HG02678 (cell line): Measurements from ENCODE around the gene PHETA1.
"Not testable (repeated sequence)": the region's sequence is repeated elsewhere in the genome, so short reads cannot be mapped to it uniquely, and the experiment has no call there.

Source experiments
- ATAC-seq: cut with Tn5 transposase; IDR thresholded peaks from one replicate; pipeline ENCODE4 v1.9.1; 2021; ENCODE audit warnings: mild to moderate bottlenecking, moderate library complexity; ENCODE audit not compliant: unreplicated experiment

PHETA1 gene

DNA sequence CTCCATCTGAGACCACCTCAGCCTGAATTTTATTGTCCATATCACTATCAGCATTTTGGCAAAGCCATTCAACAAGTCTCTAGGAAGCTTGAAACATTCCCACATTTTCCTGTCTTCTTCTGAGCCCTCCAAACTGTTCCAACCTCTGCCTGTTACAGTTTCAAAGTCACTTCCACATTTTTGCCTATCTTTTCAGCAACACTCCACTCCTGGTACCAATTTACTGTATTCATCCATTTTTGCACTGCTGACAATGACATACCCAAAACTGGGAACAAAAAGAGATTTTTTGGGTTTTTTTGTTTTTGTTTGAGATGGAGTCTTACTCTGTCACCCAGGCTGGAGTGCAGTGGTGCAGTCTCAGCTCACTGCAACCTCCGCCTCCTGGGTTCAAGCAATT, 4.3 kb upstream of the PHETA1 start:
- not testable (repeated sequence) for ATAC-seq

DNA sequence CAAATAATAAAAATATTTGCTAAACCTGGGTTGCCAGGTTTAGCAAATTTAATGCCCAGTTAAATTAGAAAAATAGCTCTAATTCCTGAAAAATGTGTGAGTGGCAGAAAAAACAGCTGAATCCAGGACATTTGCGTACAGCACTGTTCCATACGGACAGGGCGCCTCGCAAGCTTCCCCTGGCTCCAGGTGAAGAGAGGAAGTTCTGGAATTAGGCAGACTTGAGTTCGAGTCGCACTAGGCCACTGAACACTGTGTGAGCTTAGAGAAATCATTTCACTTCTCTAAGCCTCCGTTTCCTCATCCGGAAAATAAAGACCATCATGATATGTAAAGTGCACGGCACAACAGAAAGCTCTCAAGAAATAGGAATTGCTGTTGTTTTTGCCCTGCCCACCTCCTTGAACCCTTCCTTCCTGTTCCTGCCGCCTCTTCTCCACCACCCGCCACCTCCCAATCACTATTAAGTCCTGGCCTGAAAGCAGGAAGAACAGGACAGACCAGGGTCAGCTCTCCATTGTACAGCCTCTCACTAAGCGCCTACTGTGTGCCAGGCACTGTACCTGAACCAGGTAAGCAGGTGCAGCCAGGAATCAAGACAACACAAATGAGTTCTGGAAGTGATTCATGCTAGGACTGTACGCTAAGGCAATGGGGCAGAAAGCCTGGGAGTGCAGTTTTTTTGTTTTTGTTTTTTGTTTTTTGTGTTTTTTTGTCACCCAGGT, 763 bp upstream of the PHETA1 start:
- no peak for ATAC-seq

DNA sequence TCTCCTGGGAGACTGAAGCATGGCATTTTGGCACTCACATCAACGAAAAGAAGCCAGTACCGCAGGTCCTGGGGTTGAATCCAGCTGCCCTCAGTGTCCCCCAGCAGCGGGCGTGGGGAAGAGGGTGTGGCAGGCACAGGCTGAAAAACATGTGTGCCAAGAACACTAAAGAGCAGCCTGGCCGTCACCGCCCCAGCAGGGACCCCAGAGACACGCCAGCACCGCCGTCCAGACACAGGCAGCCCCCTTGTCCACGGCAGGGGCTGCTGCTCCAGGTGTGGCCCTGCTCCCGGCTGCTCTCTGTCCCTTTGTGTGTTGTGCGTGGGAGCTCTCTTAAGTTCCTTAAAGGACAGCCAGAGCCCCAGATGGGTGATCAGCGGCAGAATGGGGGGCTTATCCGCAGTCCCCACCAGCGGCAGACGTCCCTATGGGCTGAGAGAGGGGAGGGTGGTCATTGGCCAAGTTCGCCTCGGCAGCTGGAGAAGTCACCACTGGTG, 556 bp downstream of the PHETA1 start:
- no peak for ATAC-seq

DNA sequence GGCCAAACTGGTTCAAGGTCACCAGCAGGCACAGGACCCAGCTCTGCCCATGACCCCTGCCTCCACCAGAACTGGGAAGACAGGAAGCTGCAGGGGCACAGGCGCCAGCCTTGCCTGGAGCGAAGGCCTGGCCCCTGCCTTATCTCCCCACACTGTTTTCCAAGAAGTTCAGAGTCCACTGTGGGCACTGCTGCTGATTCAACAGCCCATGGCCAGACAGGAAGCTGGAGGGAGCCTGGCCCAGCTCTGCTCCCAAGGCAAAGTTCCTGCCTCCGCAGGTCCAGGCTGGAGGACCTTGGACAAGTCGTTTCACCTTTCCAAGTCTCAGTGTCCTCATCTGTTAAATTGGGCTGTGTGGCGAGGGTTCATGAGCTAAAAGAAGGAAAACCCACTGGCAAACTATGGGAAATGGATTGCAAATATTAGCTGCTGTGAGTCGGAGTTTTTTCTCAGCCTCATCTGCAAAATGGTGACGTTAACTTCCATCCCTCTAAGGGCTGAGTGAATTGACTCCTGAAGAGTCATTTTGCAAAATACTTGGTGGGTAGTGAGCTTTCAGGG, 1.2 kb downstream of the PHETA1 start:
- ATAC-seq, result no peak

DNA sequence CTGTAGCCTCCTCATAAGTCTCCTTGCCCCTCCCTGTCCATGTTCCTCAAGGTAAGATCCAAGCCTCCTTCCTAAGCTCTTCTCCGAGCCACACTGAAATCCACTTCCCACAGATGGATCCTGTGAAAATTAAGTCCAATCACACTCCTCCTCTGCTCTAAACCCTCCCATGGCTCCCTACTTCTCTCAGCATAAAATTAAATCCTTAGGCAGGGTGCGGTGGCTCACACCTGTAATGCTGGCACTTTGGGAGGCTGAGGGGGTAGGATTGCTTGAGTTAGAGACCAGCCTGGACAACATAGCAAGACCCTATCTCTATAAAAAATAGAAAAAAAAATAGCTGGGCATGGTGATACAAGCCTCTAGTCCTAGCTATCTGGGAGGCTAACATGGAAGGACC, 2.3 kb downstream of the PHETA1 start:
- ATAC-seq, result no peak

DNA sequence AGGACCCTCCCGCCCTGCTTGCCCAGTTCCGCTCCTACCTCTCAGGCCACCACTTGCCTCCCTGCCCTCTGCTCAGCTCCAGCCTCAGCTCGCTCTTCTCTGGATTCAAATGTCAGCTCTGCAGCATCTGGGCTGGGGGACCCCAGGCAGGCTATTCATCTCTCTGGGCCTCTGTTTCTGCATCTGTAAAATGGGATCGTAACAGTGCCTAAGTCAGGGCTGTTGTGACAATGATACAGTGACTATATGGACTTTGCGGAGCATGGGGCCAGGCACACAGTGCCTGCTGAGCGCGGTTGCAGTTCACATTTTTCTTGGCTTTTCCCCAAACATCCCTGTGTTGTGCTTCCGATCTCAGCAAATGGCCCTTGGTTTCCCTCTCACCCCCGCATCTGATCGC, 2.8 kb downstream of the PHETA1 start:
- no peak for ATAC-seq

DNA sequence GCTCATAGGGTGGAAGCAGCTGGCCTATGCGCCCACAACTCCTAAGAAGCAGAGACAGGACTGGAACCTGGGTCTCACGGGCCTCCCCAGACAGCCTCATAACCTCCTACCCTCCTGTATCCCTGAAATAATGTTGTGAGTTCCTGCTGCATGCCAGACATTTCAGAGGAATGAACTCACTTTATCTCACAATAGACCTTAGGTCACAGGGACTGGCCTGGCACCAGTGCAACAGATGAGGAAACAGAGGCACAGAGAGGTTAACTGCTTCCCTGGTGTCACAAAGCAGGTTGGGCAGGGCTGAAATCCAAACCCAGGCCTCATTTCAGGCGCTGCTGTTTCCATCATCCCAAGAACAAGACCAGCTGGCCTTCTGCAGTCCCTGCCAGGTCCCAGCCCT, 5.3 kb downstream of the PHETA1 start:
- ATAC-seq, result no peak

DNA sequence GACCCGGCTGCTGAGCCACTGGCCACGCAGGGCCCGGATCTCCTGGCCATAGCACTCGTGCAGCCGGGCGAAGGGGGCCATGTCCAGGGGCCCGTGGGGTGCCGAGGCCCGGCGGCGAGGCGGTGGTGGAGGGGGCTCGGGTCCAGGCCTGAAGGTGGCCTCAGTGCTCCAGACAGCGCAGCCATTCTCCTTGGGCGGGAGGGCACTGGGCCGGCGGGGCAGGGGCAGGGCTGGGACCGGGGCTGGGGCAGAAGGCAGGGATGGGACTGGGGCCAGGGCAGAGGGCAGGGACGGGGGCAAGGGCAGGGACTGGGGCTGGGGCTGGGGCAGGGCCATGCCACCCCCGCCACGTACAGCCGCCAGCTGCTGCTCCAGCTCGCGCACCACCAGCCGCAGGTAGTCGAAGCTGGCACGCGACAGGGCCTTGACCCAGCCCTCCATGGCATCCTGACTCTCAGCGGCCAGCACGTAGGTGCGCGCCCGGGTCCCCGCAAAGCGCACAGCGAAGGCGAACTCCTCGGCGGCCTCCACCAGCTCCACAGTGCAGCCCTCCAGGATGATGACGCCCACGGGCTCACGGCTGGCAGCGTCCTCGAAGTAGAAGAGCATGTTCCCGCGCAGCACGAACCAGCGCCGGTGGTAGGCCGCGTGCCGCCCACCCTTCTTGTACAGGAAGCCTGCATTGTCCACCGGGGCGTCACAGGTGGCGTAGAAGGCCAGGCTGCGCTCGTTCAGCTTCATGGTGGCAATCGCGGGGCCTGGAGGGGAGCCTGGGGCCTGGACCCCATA, 6.0 kb downstream of the PHETA1 start:
- no peak for ATAC-seq

DNA sequence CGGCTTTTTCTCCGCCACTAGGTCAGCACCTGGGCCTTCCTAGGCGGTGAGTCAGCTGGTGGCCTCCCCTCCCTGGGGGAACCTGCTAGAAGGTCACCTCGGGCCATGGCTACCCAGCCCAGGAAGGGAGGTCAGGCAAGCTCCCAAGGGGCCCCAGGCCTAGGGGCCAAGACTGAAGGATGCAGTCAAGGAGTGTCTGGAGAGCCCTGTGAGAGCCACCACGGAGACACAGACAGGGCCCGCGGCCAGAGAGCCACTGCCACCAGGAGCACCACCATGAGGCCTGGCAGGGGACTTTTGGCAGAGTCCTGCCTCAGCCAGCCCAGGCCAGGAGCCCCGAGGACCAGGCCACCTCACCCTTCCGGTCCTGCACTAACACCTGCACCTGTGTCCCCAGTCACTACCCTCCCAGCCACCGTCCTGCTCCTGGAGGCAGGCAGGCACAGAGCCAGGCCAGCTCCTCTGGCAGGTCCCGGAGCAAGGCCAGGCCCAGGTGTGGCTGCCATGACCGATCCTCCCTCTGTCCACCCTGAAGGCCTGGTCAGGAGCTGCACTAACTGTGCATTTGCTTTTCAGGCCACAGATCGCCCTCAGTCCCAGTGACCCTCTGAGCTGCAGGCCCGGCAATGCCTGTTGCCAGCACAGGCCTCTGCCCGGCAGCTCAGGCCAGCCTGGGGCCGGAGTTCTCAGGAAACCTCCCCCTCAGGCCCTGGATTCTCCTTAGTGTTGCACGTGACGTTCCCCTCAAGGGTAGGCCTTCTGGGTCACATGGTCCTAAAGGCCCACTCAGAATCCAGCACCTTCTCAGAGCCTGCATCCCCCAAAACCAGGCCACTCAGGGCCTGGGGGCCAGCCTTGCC, 6.9 kb downstream of the PHETA1 start:
- no peak for ATAC-seq

DNA sequence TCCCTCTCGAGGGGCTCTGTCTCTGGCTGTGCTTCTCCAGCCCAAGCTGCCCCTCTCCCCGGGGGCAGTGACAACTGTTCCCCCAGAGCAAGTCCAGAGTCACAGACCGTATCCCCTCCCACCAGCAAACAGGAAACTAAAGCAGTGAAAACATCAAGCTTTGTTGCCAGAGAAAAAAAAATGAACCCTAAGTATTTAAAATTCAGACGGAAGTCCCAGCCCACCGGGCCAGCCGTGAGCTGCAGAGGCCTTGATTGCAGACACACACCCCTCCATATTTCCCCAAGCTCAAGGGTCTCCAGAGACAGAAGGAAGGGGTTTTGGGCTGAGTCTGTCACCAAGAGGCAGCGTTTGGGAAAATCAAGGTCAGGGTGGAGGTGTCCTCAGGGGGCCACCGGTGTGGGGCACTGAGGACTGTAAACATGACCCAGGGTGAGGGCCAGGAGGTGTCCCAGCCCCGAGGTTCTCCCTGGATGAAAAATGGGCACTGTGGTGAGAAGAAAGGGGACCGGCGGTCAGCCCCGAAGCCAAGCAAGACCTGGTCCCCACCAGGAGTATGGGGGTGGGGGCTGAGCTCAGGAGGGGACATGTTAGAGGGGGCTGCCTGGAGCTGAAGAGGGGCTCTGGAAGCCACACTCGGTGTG, 7.7 kb downstream of the PHETA1 start:
- no peak for ATAC-seq

DNA sequence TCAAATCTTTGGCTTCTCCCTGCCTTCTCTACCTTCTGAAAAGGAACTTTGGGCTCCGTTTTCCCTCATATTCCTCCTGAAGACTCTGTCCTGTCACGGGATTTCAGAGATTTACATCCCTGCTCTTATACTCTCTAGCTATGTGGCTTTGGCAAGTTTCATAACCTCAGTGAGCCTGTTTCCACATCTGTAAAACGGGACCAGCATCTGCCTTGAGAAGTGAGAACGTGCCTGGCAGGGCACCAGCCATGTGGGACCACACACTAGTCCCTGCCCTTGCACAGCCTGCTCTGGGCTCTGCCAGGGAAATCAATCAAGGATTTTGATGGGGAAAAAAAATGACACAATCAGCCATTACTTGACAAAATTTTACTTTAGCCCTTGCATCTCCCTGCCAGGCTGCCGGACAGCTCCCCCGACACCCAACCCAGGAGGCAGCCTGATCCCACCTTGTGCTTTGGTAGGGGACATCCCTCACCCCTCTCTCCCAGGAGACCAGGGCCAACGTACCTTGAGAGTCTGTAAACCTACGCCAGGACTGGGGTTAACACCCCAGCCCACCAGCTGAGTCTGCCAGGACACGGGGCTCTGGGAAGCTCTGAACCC, 8.5 kb downstream of the PHETA1 start:
- no peak for ATAC-seq

DNA sequence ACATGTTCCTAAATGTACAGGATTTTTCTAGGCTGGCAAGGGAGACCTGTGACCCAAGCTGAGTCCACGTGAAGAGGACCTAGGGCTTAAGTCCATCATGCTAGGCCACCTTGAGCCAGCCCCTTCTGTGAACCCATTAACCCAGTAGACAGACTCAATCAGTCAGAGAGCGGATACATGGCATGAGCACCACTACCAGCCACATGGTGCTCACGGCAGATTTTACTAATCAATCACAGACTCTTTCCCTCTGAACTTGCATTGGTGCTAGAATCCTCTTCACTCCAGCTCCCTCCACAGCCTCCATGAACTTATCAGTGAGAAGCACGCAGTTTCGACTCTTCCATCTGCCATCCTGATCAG, 9.0 kb downstream of the PHETA1 start:
- no peak for ATAC-seq

DNA sequence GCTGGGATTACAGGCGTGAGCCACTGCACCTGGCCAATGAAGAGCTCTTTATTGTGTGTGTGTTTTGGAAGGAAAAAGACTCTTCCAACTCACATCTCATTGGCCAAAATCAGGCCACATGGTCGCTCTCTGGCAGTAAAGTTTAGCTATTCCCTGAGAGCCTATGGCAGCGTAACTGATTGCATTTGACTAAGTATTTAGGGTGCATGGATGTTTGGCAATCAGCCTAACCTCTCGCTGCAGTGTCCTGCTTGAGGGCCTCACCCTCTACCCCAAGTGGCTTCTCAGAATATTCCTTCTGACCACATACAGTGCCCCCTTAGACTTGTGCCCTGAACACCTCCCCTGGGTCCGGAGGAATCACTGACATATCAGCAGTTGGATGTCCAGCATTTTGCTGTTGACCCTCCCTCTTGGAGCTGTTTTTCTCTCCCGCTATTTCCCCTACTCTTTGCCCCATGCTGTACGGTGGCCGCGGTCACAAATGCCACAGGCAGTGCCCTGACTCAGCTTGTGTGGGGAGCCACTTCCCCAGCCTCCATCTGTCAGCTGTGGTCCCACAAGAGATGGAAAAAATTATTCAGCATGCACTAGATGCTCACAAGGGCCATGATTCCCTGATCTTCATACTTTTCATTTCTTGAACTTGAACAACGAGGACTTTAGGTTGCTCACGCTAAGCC, 9.5 kb downstream of the PHETA1 start:
- ATAC-seq, result no peak

DNA sequence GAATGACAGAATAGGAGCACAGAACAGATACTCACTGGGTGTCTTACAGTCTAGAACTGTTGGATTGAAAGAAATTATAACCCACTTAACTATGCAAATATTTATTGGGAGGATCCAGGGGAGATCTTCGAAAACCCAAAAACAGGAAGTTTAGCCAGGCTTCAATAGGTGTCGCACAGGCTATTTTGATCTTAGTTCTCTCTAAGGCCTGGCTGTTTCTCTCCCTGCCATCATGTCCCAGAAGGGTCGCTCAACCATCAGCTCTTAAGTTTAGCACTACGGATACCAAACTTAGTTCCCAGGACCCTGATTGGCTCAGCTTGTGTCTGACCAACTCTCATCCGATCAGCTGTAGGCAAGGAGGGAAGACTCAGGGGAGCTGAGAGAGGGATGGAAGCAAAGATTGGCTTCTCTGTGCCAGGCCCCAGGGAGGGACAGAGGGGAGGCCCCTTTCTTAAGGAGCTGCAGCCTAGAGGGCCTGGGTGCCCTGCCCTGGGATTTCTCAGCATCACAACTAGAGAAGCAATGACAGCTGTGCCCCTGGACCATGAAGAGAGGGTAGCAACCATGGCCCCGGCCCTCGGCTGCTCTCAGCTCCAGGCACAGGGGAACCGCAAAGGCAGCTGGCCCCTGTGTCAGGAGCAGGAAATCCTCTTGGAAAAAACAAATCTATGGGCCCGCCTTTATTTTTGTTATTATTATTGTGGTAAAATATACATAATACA, 13.5 kb downstream of the PHETA1 start:
- no peak for ATAC-seq

DNA sequence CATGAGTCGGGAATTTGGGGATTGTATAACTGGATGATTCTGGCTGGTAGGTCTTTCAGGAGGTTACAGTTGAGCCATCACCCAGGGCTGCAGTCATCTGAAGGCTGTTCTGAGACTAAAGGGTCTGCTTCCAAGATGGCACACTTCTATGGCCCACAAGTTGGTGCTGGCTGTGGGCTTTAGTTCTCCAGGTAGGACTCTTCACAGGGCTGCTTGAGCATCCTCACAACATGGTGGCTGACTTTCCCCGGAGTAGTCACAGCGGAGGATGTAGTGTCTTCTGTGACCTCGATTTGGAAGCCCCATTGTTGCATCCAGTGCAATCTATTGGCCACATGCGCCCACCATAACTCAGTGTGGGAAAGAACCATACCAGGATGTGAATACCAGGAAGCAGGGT, 14.4 kb downstream of the PHETA1 start:
- no peak for ATAC-seq

DNA sequence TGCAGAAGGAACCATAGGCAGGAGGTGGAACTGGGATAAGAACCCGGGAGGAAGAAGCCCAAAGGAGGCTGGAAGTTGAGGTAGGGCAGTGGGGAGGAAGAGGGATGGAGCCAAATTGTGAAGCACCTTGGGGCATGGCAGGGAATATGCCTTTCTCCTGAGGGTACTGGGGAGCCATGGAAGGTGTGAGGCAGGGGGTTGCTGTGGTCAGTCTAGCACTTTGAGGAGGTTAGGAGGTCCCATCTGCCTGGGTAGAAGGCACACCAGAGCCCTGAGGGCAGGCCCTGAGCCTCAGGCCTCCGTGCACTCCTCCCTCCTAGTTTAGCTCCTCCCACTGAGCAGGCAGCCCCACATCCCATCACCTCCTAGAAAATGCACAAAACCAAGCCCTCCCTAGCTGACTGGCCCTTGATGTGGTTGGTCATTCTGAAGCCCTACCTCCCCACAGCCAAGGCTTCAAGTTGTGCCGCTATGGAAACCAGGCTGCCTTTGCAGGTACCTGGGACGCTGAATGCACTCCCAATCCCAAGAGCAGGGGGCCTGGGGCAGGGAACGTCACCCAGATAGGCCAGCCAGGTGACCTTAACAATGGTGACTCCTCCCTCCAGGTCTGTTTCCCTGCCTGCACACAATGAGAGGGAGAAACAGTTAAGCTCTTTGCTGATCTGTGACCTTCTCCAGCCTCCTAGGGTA, 15.1 kb downstream of the PHETA1 start:
- ATAC-seq, result no peak

DNA sequence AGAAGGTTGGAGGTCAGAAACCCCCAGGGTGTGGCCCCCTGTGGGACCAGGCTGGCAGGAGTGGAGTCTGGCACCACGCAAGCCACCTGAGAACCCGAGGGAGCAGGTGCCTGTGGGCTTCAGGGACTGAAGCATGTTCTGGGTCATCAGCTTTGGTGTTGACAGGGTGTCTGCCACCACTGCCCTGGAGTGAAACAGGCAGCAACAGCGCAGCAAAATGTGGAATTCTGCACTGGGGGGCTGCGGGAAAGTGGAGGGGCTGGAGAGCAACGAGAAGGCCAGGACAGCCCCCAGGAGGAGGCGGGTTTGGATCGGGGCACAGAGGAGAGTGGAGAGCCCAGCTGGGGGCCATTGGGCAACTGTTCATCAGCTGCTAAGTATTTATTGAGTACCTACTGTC, 15.9 kb downstream of the PHETA1 start:
- ATAC-seq, result no peak

DNA sequence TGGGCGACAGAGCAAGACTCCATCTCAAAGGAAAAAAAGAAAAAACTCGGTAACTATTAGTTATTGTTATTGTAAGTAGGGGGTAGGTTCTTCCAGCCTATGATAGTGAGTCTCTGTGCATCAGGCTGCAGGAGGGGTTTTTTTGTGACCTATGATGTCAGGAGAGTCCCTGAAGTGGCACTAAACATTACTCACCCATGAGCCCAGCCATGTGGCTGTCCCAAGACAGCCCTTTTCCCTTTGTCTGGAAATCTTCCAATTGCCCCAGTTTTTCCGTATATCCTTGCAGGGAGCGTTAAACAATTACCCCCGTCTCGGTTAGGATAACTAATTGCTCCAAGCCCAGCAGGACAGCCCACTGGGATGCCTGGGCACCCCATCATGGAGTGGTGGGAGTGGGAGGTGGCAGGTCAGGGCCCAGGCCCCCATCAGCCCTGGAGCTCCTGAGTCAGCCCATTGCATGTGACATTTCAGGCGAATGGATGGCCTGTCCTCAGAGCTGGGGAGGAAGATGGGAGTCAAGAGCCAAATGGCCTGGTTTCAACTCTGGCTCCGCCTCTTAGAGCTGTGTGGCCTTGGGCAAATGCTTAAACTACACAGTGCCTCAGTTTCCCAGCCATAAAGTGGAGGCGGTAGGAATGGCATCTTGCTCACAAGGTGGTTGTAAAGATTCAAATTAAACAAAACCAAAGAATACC, 16.4 kb downstream of the PHETA1 start:
- no peak for ATAC-seq
